22Rv1 (cell line): ENCODE measurements around the gene BTBD7.
A peak's percentile ranks its signal among the peaks of the same experiment; 100 is the strongest.
"Not testable (repeated sequence)": the region's sequence is repeated elsewhere in the genome, so short reads cannot be mapped to it uniquely, and the experiment has no call there.

Source experiments
- H3K27ac ChIP-seq: fragments of 450-650 bp; 2 replicates; pipeline ENCODE4 v1.5.1; 2017
- ZFX ChIP-seq: fragments of 450-650 bp; IDR thresholded peaks from 2 replicates; pipeline ENCODE4 v1.6.1; 2017; ENCODE audit warnings: antibody characterized with exemption, borderline replicate concordance
- TF ChIP-seq, protein P1 (sequence below): fragments of 450-650 bp; IDR thresholded peaks from 2 replicates; pipeline ENCODE4 v1.5.1; 2017; ENCODE audit warnings: mild to moderate bottlenecking

The BTBD7 gene

GRCh38 chr14:93368996-93369712 is 36.3 kb upstream of the BTBD7 start:
- no peak overlapping the region for H3K27ac ChIP-seq
- TF ChIP-seq, protein P1, sequence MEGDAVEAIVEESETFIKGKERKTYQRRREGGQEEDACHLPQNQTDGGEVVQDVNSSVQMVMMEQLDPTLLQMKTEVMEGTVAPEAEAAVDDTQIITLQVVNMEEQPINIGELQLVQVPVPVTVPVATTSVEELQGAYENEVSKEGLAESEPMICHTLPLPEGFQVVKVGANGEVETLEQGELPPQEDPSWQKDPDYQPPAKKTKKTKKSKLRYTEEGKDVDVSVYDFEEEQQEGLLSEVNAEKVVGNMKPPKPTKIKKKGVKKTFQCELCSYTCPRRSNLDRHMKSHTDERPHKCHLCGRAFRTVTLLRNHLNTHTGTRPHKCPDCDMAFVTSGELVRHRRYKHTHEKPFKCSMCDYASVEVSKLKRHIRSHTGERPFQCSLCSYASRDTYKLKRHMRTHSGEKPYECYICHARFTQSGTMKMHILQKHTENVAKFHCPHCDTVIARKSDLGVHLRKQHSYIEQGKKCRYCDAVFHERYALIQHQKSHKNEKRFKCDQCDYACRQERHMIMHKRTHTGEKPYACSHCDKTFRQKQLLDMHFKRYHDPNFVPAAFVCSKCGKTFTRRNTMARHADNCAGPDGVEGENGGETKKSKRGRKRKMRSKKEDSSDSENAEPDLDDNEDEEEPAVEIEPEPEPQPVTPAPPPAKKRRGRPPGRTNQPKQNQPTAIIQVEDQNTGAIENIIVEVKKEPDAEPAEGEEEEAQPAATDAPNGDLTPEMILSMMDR = no peak
- no peak for TF ChIP-seq ZFX

GRCh38 chr14:93354873-93355272 is 22.0 kb upstream of the BTBD7 start:
- not testable (repeated sequence) for H3K27ac ChIP-seq

DNA sequence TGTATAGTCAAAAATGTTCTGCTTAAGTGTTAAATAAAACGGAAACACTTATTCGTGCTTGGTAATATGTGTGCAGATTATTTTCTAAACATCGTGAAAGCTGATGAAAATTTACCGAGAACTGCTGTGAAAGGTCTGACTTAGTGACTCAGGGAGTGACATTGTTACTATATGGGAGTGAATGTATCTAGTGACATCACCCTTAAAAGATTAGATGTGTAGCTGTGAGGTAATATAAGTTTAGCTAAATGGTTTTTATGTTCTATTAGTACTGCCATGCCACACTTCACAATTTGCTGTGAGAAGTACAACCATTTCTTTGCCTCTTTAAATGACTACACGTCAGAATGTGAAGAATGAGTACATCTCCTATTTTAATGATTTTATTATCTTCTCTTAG is 15.5 kb upstream of the BTBD7 start:
- no peak overlapping the region for H3K27ac ChIP-seq
- no peak for TF ChIP-seq ZFX
- TF ChIP-seq, protein P1 = no peak

DNA sequence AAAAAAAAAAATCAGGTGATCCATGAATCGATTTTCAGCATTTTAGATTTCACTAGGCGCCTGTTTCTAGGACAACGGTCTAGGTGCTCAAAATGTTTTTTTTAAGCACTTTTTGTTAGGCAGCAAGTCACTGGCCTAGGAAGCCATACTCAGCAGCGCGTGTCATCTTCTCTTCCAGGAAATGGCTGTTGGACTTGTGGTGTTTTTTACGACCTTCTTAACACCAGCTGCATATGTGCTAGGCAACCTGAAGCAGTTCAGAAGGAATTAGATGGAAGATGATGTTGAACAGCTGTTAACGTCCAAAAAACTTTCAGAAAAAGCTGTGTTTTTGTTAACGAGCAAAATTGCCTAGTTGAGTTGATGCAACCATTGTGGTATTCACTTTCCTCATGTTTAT is 15.0 kb upstream of the BTBD7 start:
- TF ChIP-seq, protein P1 = no peak
- no peak for TF ChIP-seq ZFX

GRCh38 chr14:93346926-93347721 is 14.3 kb upstream of the BTBD7 start, which contains the start of gene COX8C:
COX8C (plus strand) TSS chr14:93347182; CDS start chr14:93347269, 87 bp downstream.
- no peak within 1 kb of the TSS for H3K27ac ChIP-seq
- no peak for TF ChIP-seq ZFX
- TF ChIP-seq, protein P1 = peak; percentile 46

More for the DNA sequence above, 15.0 kb upstream of the BTBD7 start:
- no peak overlapping the region for H3K27ac ChIP-seq

DNA sequence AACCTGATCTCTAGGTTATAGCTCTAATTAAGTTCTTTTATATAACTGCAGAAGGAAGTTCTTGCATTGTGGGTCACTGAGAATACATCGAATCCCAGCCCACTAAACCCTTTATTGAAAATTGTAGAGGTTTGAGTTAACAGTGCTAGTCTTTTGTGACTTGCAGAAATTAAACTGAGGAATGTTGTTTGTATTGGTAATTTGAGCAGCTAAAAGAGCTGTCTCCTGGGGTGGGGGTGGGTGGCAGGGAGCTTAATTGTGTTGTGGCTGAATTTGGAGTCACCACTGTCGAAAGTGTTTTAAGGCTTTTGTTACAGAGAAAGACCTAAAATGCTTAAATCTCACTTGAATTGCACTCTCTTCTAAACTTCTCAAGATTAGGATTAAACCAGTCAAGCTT is 11.0 kb upstream of the BTBD7 start:
- no peak overlapping the region for H3K27ac ChIP-seq
- TF ChIP-seq, protein P1 = no peak
- TF ChIP-seq ZFX = no peak

- H3K27ac ChIP-seq = no peak overlapping the region
- TF ChIP-seq, protein P1 = no peak
- no peak for TF ChIP-seq ZFX
These were observed 10.4 kb upstream of the BTBD7 start for GRCh38 chr14:93343266-93343665.
